Stimulated activated CD8-positive, alpha-beta memory T cell treated with anti-CD3 and anti-CD28 coated beads, Interleukin-4, amount 100 ng/mL, for 4 hours (primary cell): Measurements from ENCODE around the gene LRRC4C.

Source experiments
- DNase-seq, 2 donors: peaks; one replicate each; pipeline ENCODE4 v3.0.0-alpha.2; 2020; ENCODE audit warnings: low read depth in 2 of 2, low spot score in 1 of 2

LRRC4C gene

DNA sequence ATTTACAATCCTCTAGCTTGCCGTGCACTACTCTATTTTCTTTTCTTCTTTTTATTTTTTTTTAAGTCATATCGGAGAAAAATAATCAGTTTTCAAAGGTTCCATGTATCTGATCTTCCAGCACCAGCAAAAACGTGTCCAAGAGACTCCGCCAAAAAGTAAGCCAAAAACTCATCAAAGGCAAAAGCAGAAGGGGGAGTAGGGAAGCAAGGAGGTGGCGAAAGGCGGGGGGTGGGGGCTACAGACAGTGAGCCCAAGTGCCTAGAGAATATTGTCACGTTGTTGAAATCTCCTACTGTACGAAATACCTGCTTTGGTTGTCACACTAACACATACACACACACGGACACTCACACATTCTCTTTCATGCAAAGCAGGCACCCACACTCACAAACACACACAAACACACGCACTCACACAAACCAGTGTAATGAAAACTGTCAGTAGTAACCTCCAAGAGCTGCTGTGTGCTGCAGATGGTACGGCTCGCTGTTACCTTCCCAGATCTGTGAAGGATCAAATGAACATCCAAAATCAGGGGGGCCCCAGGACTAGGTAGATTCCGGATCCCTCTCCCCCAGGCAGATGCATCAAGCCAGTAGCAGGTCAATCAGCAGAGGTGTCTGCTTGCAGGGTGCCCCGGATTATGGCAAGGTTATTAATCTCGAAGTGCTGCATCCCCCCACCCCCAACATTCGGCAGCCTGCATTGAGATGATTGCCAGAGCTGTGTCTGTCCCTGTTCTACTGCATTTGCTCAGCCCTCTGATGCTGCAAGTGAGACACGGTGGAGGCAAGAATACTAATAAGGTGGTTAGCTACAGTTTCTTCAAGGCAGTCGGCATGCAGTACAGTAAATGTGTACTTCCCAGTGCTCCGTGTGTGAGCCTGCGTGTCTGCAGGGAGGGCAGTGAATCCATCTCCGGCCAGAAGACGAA, at the start of gene LRRC4C:
TSS of gene LRRC4C (minus strand) at position 188 of the 937 bp plus-strand sequence.
- DNase-seq = no peak

DNA sequence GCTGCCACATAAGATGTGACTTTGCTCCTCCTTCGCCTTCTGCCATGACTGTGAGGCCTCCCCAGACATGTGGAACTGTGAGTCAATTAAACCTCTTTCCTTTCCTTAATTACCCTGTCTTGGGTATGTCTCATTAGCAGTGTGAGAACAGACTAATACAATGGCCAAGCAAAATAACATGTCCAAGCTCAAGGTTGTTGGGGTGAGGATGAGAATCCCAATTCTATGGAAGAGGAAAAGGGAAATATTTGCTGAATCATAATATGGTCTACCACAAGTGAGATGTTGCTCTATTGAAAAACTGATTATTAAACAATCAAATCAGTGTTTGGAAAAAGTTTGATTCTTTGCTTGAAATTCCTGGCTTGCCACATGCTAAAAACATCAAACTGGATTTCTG, 48.7 kb upstream of the LRRC4C start:
- no peak for DNase-seq

DNA sequence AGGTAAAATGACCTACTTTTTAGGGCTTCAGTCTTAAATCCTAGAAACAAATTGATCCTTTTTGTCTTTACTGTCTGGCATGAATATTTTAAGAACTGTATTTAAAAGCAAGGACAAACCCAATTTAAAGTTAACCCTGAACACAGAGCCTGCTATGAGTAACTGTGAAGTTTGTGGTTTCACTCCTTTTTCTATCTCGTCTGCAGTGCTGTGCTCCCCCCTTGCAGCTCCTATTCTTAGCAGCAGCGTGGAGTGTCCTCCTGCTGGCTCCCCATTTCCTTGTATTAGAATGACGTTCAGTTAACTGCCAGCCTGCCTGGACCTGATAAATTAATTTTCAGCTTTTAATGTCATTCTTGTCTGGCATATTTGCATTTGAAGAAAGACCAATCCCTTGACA, 40.0 kb upstream of the LRRC4C start:
- DNase-seq = no peak

- DNase-seq = no peak
Observed at GRCh38 chr11:41498726-41499125, 39.3 kb upstream of the LRRC4C start.

DNA sequence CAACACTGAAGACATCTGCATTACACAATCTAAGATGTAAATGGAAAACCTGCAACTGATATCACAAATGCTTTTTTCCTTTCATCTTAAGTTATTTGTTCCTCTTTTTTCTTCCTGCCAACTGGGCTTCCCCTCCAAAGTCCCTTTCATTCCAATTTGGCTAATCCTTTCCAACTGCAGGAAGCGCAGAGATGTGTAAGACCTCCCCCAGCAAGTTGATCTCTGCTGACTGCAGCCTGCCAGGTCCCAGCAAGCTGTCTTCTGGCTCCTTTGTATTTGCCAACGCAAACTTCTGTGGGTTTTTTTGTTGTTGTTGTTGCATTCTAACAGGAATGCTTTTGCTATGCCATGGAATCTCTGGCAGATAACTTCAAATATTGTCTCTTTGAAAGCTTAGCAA, 38.5 kb upstream of the LRRC4C start:
- no peak for DNase-seq

DNA sequence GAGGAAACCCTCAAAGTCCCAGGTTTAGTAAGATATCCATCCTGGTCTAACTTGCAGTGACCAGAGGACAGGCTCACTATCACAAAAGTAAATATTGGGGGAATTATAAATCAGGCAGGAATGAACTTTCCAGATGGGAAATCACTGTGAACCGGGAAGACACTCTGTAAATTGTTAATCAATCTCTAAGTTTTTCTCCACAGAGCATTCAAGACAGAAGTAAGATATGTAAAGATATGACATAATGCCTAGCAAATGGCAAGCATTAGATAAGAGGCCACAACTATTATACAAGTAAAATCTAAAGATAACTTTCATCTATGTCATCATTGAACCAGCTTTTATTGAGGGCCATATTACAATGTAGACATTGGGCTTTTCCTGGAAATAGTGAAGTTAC, 35.3 kb upstream of the LRRC4C start:
- DNase-seq = no peak

- no peak for DNase-seq
Observed at GRCh38 chr11:41486424-41486823, 27.0 kb upstream of the LRRC4C start.

DNA sequence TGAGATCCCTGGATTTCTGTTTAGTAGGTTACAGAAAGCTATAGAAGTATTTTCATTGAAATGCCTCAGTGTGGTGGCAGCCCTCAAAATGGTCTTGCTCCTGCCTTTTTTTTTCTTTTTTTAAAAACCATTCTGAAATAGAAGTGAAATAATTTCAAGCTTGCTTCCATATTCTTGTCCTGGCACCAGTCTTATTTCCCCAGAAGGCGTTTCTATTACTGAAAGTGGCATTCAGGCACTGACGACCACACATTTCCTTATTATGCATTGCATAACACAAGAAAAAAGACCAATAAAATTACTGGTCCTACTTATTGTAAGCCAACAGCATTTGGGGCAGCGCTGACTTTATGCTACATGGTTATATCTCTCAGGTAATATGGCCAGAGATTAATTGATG, 24.5 kb upstream of the LRRC4C start:
- no peak for DNase-seq

- DNase-seq = no peak
Observed at GRCh38 chr11:41479179-41479578, 19.7 kb upstream of the LRRC4C start.

DNA sequence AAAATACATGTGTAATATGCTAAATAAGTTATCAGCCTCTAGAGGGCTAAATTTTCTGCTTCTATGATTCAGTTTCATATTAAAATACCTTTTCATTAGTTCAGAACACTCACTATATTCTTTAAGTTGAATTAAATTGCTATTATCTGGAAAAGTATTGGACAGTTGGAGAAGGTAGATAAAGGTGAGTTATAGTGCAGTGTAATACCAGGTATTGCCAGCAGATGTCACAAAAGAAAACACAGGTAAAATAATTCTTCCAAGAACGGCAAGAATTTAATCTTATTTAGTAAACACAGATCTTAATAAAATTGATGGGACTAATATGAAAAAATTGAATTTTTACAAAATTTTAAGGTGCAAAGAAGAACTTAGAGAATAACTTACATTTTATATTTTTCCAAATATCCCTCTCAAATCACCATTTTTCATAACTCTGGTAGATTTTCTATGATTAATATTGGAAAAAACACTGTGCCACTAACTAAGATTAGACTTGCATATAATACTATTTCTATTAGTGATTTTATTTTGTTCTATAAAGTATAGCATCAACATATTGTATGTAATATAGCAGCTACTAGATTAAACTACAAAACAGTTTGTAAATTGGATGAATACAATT, 1.7 kb upstream of the LRRC4C start:
- no peak for DNase-seq

- no peak for DNase-seq
Observed at GRCh38 chr11:41458641-41459040, 811 bp downstream of the LRRC4C start.

DNA sequence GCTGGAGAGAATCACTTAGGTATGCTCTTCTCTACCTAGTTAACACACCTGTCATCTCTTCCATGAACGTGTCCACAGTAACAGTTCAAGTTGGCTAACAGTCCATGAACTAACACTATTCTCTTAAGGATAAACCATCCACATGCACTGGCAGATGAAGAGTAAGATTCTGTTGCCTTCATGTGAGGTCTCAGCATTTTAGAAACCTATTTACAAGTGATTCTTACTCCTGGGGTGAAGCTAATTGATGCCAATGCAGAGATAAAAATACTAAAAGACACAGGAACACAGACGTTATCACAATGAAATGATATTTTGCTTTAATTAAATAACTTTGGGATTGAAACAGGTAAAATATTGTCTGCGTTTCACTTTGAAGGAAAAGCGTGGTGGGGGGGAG, 1.3 kb downstream of the LRRC4C start:
- DNase-seq = no peak

- DNase-seq = no peak
Observed at GRCh38 chr11:41457216-41458014, 2.0 kb downstream of the LRRC4C start.

- no peak for DNase-seq
Observed at GRCh38 chr11:41456269-41456668, 3.2 kb downstream of the LRRC4C start.

DNA sequence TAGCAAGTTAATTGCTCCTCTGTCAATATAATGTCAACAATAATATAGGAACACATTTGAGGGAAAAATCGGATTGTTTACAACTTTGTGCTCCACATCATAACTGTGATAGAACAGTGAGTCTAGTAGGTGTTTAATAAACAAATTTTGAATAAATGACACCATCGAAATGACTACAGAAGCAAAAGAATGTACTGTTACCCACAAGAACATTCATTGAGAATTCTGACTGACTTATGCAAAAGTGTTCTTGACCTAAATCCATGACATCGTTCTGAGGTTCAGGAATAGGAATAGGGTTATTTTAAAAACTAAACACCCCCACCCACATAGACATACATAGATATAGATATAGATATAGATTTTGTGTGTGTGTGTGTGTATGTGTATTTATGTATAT, 8.4 kb downstream of the LRRC4C start:
- no peak for DNase-seq

GRCh38 chr11:41449483-41450050, 9.9 kb downstream of the LRRC4C start:
- no peak for DNase-seq

DNA sequence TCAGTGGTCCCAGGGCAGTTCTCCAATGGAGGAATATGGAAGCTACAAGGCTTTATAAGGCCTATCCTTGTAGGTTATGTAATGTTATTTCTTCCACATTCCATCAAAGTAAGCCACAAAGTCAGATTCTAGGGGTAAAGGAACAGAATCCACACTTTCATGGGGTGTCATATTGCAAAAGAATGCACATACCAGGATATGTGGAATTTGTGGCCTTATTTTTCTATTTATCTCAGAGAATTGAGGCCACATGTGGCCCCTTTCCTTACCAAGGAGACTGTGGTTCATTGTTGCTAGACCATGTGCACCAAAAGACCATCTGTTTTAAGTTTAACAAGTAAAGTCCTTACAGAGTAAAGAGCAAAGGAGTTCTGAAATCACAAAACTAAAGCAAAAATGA, 12.9 kb downstream of the LRRC4C start:
- DNase-seq = no peak

- DNase-seq = no peak
Observed at GRCh38 chr11:41446107-41446506, 13.3 kb downstream of the LRRC4C start.

DNA sequence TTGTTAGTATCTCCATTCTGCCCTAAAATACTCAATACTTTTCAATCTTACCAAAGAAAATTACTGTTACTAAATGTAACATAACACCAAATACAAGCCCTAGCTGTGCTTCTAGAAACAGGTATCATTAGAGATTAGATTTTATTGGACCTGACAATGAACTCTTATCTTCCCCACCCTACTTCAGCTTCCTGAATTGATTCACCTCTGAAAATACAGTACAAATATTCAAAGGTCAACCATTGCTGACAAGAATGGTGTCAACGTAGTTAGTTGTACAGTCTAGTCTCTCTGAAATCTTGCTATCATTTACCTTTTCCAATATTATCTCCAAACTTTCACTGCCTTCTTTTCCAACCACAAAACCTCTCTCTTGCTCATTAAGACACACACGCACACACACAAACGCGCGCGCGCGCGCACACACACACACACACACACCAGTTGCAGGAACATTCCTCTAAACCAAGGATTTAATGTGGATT, 22.4 kb downstream of the LRRC4C start:
- DNase-seq = no peak

DNA sequence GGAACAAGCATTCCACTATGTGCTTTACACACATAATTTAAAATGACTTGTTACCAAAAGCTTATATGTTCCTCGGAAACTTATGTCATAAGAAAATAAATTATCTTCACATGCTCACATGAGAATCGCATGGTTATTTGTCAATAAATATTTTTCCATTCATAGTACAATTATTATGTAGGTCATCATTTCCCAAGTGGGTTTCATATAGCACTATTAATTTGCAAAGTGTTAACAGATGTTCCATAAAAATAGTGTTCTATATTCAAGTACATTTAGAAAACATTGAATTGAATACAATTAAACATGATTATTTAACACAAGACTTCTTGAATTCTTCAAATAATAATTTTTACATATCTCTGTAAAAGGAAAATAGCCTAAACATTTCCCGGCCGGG, 23.9 kb downstream of the LRRC4C start:
- no peak for DNase-seq

- no peak for DNase-seq
Observed at GRCh38 chr11:41431784-41432183, 27.7 kb downstream of the LRRC4C start.
